Activated naive CD4-positive, alpha-beta T cell treated with anti-CD3 and anti-CD28 coated beads, Interleukin-2, amount 50 U/mL, for 72 hours (primary cell): Measurements from ENCODE around the gene PEPD. TPM values are rescaled to one million over a fixed set of nuclear protein-coding genes. Genes with fewer than 3 reads are reported as not detected.

ENCODE experiments used
- ATAC-seq, 2 donors: fragments of 150-1000 bp; cut with Tn5 transposase; 2 replicates each; pipeline ENCODE4 v1.10.0; 2021; ENCODE audit warnings: mild to moderate bottlenecking in 2 of 2, moderate library complexity in 2 of 2
- DNase-seq, 2 donors: peaks; one replicate each; pipeline ENCODE4 v3.0.0; 2021 to 2022; ENCODE audit warnings: low spot score in 2 of 2
- H3K27ac Mint-ChIP-seq, 2 donors: one replicate each; pipeline ENCODE4 v1.8.0; 2022; ENCODE audit warnings: mild to moderate bottlenecking in 2 of 2, mixed read lengths in 2 of 2
- H3K36me3 Mint-ChIP-seq, 2 donors: one replicate each; pipeline ENCODE4 v1.8.0; 2022; ENCODE audit warnings: mixed read lengths in 2 of 2
- H3K9me3 Mint-ChIP-seq, 2 donors: one replicate each; pipeline ENCODE4 v1.8.0; 2022; ENCODE audit warnings: mixed read lengths in 2 of 2
- total RNA-seq, 2 donors: library from RNA; stranded (reverse); gene quantifications; one replicate each; pipeline ENCODE4 v1.2.3, GENCODE V29; 2022

The PEPD gene
- total RNA-seq, 2 donors from 2014 or later, result 27.9 to 35.2 TPM

GRCh38 chr19:33359581-33359980, 162.0 kb downstream of the PEPD start:
- DNase-seq (no peak), ATAC-seq (no peak)
- H3K9me3 Mint-ChIP-seq, result peaks cover 5% of the 10 kb centered on the region in 2 donors
- no peak overlapping the region for H3K27ac Mint-ChIP-seq
- H3K36me3 Mint-ChIP-seq, result no peaks in the 10 kb centered on the region

GRCh38 chr19:33358408-33358807, 163.2 kb downstream of the PEPD start:
- no peak for DNase-seq
- no peak for ATAC-seq
- Mint-ChIP-seq H3K36me3 (no peaks in the 10 kb centered on the region), H3K27ac (no peak overlapping the region), H3K9me3 (peaks cover 5% of the 10 kb centered on the region in 2 donors)

- ATAC-seq (no peak), DNase-seq (no peak)
- Mint-ChIP-seq H3K36me3 (no peaks in the 10 kb centered on the region), H3K9me3 (peaks cover 5% of the 10 kb centered on the region in 2 donors), H3K27ac (no peak overlapping the region)
These were observed 164.0 kb downstream of the PEPD start for GRCh38 chr19:33357556-33357955.

GRCh38 chr19:33355535-33355934, 166.1 kb downstream of the PEPD start:
- no peak overlapping the region for H3K27ac Mint-ChIP-seq
- H3K9me3 Mint-ChIP-seq, result peaks cover 5% of the 10 kb centered on the region in 2 donors
- ATAC-seq (no peak), DNase-seq (no peak)
- H3K36me3 Mint-ChIP-seq, result no peaks in the 10 kb centered on the region

GRCh38 chr19:33350538-33351309, 170.9 kb downstream of the PEPD start:
- Mint-ChIP-seq H3K36me3 (no peaks in the 10 kb centered on the region), H3K27ac (no peak overlapping the region), H3K9me3 (peaks cover under 1 to 1% of the 10 kb centered on the region in 2 donors)
- DNase-seq, result no peak
- ATAC-seq, result no peak

GRCh38 chr19:33349319-33350289, 172.0 kb downstream of the PEPD start:
- H3K36me3 Mint-ChIP-seq, result no peaks in the 10 kb centered on the region
- H3K27ac Mint-ChIP-seq, result no peak overlapping the region
- DNase-seq (no peak), ATAC-seq (no peak)
- H3K9me3 Mint-ChIP-seq, result no peaks in the 10 kb centered on the region

- H3K27ac Mint-ChIP-seq, result no peak overlapping the region
- no peak for ATAC-seq
These were observed 173.1 kb downstream of the PEPD start for GRCh38 chr19:33348301-33349010.

GRCh38 chr19:33347300-33347699, 174.3 kb downstream of the PEPD start:
- DNase-seq, result no peak
- no peak for ATAC-seq
- H3K27ac Mint-ChIP-seq, result no peak overlapping the region
- H3K9me3 Mint-ChIP-seq, result no peaks in the 10 kb centered on the region
- H3K36me3 Mint-ChIP-seq, result no peaks in the 10 kb centered on the region

More at GRCh38 chr19:33348301-33349010, 173.1 kb downstream of the PEPD start:
- DNase-seq, result no peak
- Mint-ChIP-seq H3K9me3 (no peaks in the 10 kb centered on the region), H3K36me3 (no peaks in the 10 kb centered on the region)

- ATAC-seq (no peak), DNase-seq (no peak)
- Mint-ChIP-seq H3K9me3 (no peaks in the 10 kb centered on the region), H3K36me3 (no peaks in the 10 kb centered on the region), H3K27ac (no peak overlapping the region)
These were observed 174.9 kb downstream of the PEPD start for GRCh38 chr19:33346665-33347064.

- no peaks in the 10 kb centered on the region for H3K9me3 Mint-ChIP-seq
- no peak for DNase-seq
- ATAC-seq, result no peak
- no peaks in the 10 kb centered on the region for H3K36me3 Mint-ChIP-seq
- H3K27ac Mint-ChIP-seq, result no peak overlapping the region
These were observed 176.4 kb downstream of the PEPD start for GRCh38 chr19:33345163-33345562.

GRCh38 chr19:33344573-33344925, 177.0 kb downstream of the PEPD start:
- ATAC-seq, result no peak

GRCh38 chr19:33343859-33344572, 177.6 kb downstream of the PEPD start:
- Mint-ChIP-seq H3K27ac (no peak overlapping the region), H3K36me3 (no peaks in the 10 kb centered on the region), H3K9me3 (no peaks in the 10 kb centered on the region)
- no peak for ATAC-seq
- DNase-seq, result no peak

More at GRCh38 chr19:33344573-33344925, 177.0 kb downstream of the PEPD start:
- Mint-ChIP-seq H3K9me3 (no peaks in the 10 kb centered on the region), H3K27ac (no peak overlapping the region), H3K36me3 (no peaks in the 10 kb centered on the region)
- DNase-seq, result no peak

- no peak overlapping the region for H3K27ac Mint-ChIP-seq
- no peaks in the 10 kb centered on the region for H3K36me3 Mint-ChIP-seq
- DNase-seq (no peak), ATAC-seq (no peak)
- no peaks in the 10 kb centered on the region for H3K9me3 Mint-ChIP-seq
These were observed 178.3 kb downstream of the PEPD start for GRCh38 chr19:33343301-33343700.

GRCh38 chr19:33340991-33341390, 180.6 kb downstream of the PEPD start:
- no peak for DNase-seq
- Mint-ChIP-seq H3K27ac (no peak overlapping the region), H3K36me3 (no peaks in the 10 kb centered on the region), H3K9me3 (no peaks in the 10 kb centered on the region)
- no peak for ATAC-seq

- no peak for ATAC-seq
These were observed 182.3 kb downstream of the PEPD start for GRCh38 chr19:33339016-33339984.

More at GRCh38 chr19:33339016-33339984, 182.3 kb downstream of the PEPD start:
- Mint-ChIP-seq H3K36me3 (no peaks in the 10 kb centered on the region), H3K9me3 (no peaks in the 10 kb centered on the region), H3K27ac (no peak overlapping the region)
- DNase-seq, result no peak
